Measurements from ENCODE around the gene CTNNA2.

The CTNNA2 gene

DNA sequence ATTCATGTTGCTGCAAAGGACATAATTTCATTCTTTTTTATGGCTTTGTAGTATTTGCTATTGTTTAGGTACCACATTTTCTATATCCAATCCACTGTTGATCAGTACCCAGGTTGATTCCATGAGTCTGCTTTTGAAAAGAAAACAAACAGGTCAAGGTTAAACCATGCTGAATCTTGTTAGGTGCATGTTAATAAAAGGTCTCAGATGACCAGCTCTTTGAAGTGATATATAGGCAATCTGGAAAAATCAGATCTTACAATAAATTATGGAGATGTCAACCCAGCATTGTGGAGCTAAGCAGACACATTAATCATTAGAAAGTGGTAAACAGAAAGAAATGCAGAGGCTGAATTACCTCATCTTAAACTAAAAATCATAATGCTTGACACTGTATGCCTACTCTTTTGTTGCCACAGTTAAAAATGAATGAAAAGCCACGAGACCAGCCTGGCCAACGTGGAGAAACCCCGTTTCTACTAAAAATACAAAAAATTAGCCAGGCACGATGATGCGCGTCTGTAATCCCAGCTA lies 246.0 kb downstream of the CTNNA2 start:
- H3K4me3 ChIP-seq (ENCODE audit: low read depth, low read length), result no peak overlapping the region
- TF ChIP-seq, protein P1, sequence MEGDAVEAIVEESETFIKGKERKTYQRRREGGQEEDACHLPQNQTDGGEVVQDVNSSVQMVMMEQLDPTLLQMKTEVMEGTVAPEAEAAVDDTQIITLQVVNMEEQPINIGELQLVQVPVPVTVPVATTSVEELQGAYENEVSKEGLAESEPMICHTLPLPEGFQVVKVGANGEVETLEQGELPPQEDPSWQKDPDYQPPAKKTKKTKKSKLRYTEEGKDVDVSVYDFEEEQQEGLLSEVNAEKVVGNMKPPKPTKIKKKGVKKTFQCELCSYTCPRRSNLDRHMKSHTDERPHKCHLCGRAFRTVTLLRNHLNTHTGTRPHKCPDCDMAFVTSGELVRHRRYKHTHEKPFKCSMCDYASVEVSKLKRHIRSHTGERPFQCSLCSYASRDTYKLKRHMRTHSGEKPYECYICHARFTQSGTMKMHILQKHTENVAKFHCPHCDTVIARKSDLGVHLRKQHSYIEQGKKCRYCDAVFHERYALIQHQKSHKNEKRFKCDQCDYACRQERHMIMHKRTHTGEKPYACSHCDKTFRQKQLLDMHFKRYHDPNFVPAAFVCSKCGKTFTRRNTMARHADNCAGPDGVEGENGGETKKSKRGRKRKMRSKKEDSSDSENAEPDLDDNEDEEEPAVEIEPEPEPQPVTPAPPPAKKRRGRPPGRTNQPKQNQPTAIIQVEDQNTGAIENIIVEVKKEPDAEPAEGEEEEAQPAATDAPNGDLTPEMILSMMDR (IDR thresholded peaks at IDR 0.05; ENCODE audit: control insufficient read depth, extremely low read depth, insufficient read depth), result no peak
- no peak for DNase-seq (ENCODE audit: low read depth)

DNA sequence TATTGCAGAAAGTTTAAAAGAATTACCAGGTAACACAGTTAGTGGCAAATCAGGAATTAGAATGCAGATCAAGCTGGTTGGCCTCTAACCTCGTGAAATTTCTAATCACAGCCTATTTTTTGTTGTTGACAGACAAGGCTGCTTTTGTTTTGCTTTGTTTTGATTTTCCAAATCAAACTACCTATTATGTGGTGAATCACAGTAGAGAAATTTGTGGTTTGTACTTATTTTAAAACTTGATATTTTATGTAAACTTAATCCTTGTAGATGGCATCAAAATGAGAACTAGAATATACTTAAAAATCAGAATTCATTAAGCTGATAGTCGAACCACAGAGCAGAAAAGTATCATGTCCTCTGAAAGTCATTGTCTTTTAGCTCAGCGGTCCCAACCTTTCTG lies 258.1 kb downstream of the CTNNA2 start:
- no peak overlapping the region for H3K4me3 ChIP-seq (ENCODE audit: low read depth, low read length)
- TF ChIP-seq, protein P1 (IDR thresholded peaks at IDR 0.05; ENCODE audit: control insufficient read depth, extremely low read depth, insufficient read depth), result no peak
- DNase-seq (ENCODE audit: low read depth), result no peak

DNA sequence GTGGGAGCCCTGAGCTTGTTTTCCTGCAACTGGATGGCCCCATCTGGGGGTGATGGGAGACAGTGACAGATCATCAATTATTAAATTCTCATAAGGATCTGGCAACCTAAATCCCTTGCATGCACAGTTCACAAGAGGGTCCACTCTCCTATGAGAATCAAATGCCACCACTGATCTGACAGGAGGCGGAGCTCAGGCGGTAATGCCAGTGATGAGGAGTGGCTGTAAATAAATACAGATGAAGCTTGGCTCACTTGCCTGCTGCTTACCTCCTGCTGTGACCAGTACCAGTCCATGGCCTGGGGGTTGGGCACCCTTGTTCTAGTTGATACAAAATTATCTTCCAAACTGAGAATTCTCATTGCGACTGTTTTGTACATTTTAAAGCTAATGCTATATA lies 258.6 kb downstream of the CTNNA2 start:
- TF ChIP-seq, protein P1 (IDR thresholded peaks at IDR 0.05; ENCODE audit: control insufficient read depth, extremely low read depth, insufficient read depth), result no peak
- H3K4me3 ChIP-seq (ENCODE audit: low read depth, low read length), result no peak overlapping the region
- DNase-seq (ENCODE audit: low read depth), result no peak

DNA sequence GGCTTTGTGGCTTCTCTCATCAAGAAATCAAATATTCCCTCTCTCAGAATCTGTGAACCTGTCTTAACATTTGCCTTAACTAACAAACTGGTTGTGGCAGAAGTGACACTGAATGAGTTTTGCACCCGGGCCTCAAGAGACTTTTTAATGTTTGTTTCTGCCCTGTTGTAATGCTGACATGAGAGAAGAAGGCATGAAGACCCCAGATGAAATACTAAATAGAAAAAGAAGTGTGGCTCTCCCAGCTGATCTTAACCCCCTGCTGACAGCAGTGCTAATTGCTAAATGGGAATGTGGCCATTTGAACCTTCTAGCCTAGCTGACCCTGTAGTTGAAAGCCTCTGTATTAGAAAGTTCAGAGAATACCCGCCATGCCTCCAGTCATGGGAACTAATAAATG lies 261.2 kb downstream of the CTNNA2 start:
- H3K4me3 ChIP-seq (ENCODE audit: low read depth, low read length), result no peak overlapping the region
- TF ChIP-seq, protein P1 (IDR thresholded peaks at IDR 0.05; ENCODE audit: control insufficient read depth, extremely low read depth, insufficient read depth), result no peak
- DNase-seq (ENCODE audit: low read depth), result no peak

DNA sequence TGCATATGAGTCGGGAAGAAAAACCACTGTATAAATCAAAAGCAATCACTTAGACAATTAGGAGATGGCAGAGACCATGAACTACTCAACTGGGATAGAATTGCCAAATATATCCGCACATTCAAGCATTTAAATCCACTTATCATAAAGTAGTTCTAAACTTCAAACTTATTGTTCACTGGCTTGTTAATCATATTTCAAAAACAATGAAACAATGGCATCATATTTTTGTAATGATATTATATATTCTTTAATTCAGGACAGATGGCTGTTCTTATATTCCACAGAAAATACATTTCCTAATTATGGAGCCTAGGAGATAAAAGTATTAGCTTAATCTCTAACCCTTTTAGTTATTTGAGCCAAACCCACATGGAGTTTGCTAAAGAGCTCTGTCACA lies 263.6 kb downstream of the CTNNA2 start:
- TF ChIP-seq, protein P1 (IDR thresholded peaks at IDR 0.05; ENCODE audit: control insufficient read depth, extremely low read depth, insufficient read depth), result no peak
- no peak for DNase-seq (ENCODE audit: low read depth)
- H3K4me3 ChIP-seq (ENCODE audit: low read depth, low read length), result no peak overlapping the region

DNA sequence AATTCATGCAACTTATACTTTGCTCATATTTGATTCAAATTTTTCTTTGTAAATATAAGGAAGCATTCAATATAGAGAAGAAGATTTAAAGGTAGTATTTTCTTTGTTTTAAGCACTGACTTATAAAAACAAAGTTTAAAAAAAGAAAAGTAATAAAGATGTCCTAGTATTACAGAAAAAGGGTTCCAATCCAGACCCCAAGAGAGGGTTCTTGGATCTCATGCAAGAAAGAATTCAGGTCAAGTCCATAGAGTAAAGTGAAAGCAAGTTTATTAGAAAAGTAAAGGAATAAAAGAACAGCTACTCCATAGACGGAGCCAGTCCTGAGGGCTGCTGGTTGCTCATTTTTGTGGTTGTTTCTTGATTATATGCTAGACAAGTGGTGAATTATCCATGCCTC lies 267.9 kb downstream of the CTNNA2 start:
- no peak for DNase-seq (ENCODE audit: low read depth)
- H3K4me3 ChIP-seq (ENCODE audit: low read depth, low read length), result no peak overlapping the region
- TF ChIP-seq, protein P1 (IDR thresholded peaks at IDR 0.05; ENCODE audit: control insufficient read depth, extremely low read depth, insufficient read depth), result no peak

Measured in LNCaP clone FGC (cell line).